H9 (cell line): ENCODE measurements around the gene TRERF1. TPM values are rescaled to one million over a fixed set of nuclear protein-coding genes. Genes with fewer than 3 reads are reported as not detected.

Experiments
- DNase-seq: peaks from one replicate; pipeline ENCODE4 v3.0.0-alpha.2; 2017
- H2AFZ ChIP-seq: one replicate; pipeline ENCODE4 v1.6.1; 2013; ENCODE audit warnings: mild to moderate bottlenecking, low read length, control low read depth, moderate library complexity
- H2AK5ac ChIP-seq: 2 replicates; pipeline ENCODE4 v1.6.1; 2013; ENCODE audit warnings: low read length, control low read depth, mixed read lengths; ENCODE audit not compliant: insufficient read length
- H2BK120ac ChIP-seq: one replicate; pipeline ENCODE4 v1.6.1; 2013; ENCODE audit warnings: low read depth, mild to moderate bottlenecking, low read length, control low read depth, inconsistent platforms; ENCODE audit not compliant: poor library complexity, severe bottlenecking
- H2BK12ac ChIP-seq: 2 replicates; pipeline ENCODE4 v1.6.1; 2013; ENCODE audit warnings: low read length, control low read depth, mixed read lengths, low read depth; ENCODE audit not compliant: insufficient read length
- H2BK15ac ChIP-seq: 2 replicates; pipeline ENCODE4 v1.6.1; 2013; ENCODE audit warnings: low read depth, low read length, control low read depth
- H2BK20ac ChIP-seq: one replicate; pipeline ENCODE4 v1.6.1; 2013; ENCODE audit warnings: low read depth, mild to moderate bottlenecking, low read length, control low read depth, inconsistent platforms; ENCODE audit not compliant: poor library complexity, severe bottlenecking
- H2BK5ac ChIP-seq: 2 replicates; pipeline ENCODE4 v1.6.1; 2013; ENCODE audit warnings: low read length, control low read depth, mixed read lengths; ENCODE audit not compliant: insufficient read length
- H3K14ac ChIP-seq: 2 replicates; pipeline ENCODE4 v1.6.1; 2013; ENCODE audit warnings: low read length, control low read depth; ENCODE audit not compliant: insufficient read depth
- H3K18ac ChIP-seq: 2 replicates; pipeline ENCODE4 v1.6.1; 2013; ENCODE audit warnings: low read depth, mild to moderate bottlenecking, mixed read lengths, low read length, control low read depth; ENCODE audit not compliant: insufficient read length
- H3K23ac ChIP-seq: 2 replicates; pipeline ENCODE4 v1.6.1; 2013; ENCODE audit warnings: low read length, control low read depth, mixed read lengths, low read depth; ENCODE audit not compliant: insufficient read length
- H3K23me2 ChIP-seq: 2 replicates; pipeline ENCODE4 v1.6.1; 2013; ENCODE audit warnings: low read depth, mild to moderate bottlenecking, mixed read lengths, low read length, control low read depth; ENCODE audit not compliant: insufficient read length, poor library complexity, severe bottlenecking
- H3K27ac ChIP-seq: 2 replicates; pipeline ENCODE4 v1.5.1; 2013; ENCODE audit warnings: low read length, control low read depth, mixed read lengths, low read depth; ENCODE audit not compliant: insufficient read length
- H3K27me3 ChIP-seq: 2 replicates; pipeline ENCODE4 v1.6.1; 2013; ENCODE audit warnings: low read length, control low read depth, inconsistent platforms; ENCODE audit not compliant: insufficient read depth
- H3K4ac ChIP-seq: 2 replicates; pipeline ENCODE4 v1.6.1; 2013; ENCODE audit warnings: low read depth, mild to moderate bottlenecking, control low read depth, inconsistent platforms, low read length, moderate library complexity
- H3K4me1 ChIP-seq: 2 replicates; pipeline ENCODE4 v1.6.1; 2013; ENCODE audit warnings: low read length, control low read depth, inconsistent platforms; ENCODE audit not compliant: insufficient read depth
- H3K4me2 ChIP-seq: 2 replicates; pipeline ENCODE4 v1.6.1; 2013; ENCODE audit warnings: low read length, control low read depth, mixed read lengths; ENCODE audit not compliant: insufficient read length, insufficient read depth
- H3K56ac ChIP-seq: 2 replicates; pipeline ENCODE4 v1.6.1; 2013; ENCODE audit warnings: low read depth, mild to moderate bottlenecking, mixed read lengths, low read length, control low read depth; ENCODE audit not compliant: insufficient read length
- H3K79me1 ChIP-seq: 2 replicates; pipeline ENCODE4 v1.6.1; 2013; ENCODE audit warnings: low read depth, mild to moderate bottlenecking, moderate library complexity, low read length, control low read depth, inconsistent platforms; ENCODE audit not compliant: insufficient read depth, poor library complexity, severe bottlenecking
- H3K79me2 ChIP-seq: 2 replicates; pipeline ENCODE4 v1.6.1; 2013; ENCODE audit warnings: low read length, control low read depth, inconsistent platforms; ENCODE audit not compliant: insufficient read depth
- H3K9ac ChIP-seq: 2 replicates; pipeline ENCODE4 v1.6.1; 2013; ENCODE audit warnings: low read length, control low read depth, mixed read lengths; ENCODE audit not compliant: insufficient read length; ENCODE audit errors: extremely low read depth
- H3K9me3 ChIP-seq: one replicate; pipeline ENCODE4 v1.6.1; 2013; ENCODE audit warnings: low read depth, low read length, inconsistent platforms; ENCODE audit not compliant: control insufficient read depth
- H3T11ph ChIP-seq: one replicate; pipeline ENCODE4 v1.6.1; 2013; ENCODE audit warnings: mild to moderate bottlenecking, low read length, control low read depth, inconsistent platforms
- H4K20me1 ChIP-seq: one replicate; pipeline ENCODE4 v1.6.1; 2013; ENCODE audit not compliant: control insufficient read depth, insufficient read length, insufficient read depth
- H4K5ac ChIP-seq: 2 replicates; pipeline ENCODE4 v1.6.1; 2013; ENCODE audit warnings: low read depth, mild to moderate bottlenecking, mixed read lengths, low read length, control low read depth; ENCODE audit not compliant: insufficient read length
- H4K8ac ChIP-seq: replicated peaks from 2 replicates; pipeline ENCODE4 v1.6.1; 2013; ENCODE audit warnings: low read length, control low read depth, mixed read lengths, low read depth; ENCODE audit not compliant: insufficient read length
- H4K91ac ChIP-seq: 2 replicates; pipeline ENCODE4 v1.6.1; 2013; ENCODE audit warnings: low read depth, mild to moderate bottlenecking, moderate library complexity, mixed read lengths, low read length, control low read depth; ENCODE audit not compliant: insufficient read length
- H3K27ac Mint-ChIP-seq, 3 experiments: 2 replicates in 2 of 3; 3 replicates in 1 of 3; pipeline ENCODE4 v1.8.0; 2020 to 2021; ENCODE audit warnings: mixed read lengths in 3 of 3, mild to moderate bottlenecking in 1 of 3, moderate library complexity in 1 of 3
- H3K27me3 Mint-ChIP-seq: 2 replicates; pipeline ENCODE4 v1.8.0; 2021; ENCODE audit warnings: low read depth, mild to moderate bottlenecking, moderate library complexity, mixed read lengths
- H3K36me3 Mint-ChIP-seq, 3 experiments: 2 replicates in 2 of 3; 3 replicates in 1 of 3; pipeline ENCODE4 v1.8.0; 2020 to 2021; ENCODE audit warnings: low read depth in 3 of 3, mixed read lengths in 3 of 3; ENCODE audit not compliant: insufficient read depth in 1 of 3
- H3K4me1 Mint-ChIP-seq, 2 experiments: 2 replicates each; pipeline ENCODE4 v1.8.0; 2020; ENCODE audit warnings: mixed read lengths in 2 of 2
- H3K4me3 Mint-ChIP-seq, 2 experiments: 2 replicates in 1 of 2; 3 replicates in 1 of 2; pipeline ENCODE4 v1.8.0; 2020 to 2021; ENCODE audit warnings: mild to moderate bottlenecking in 2 of 2, mixed read lengths in 2 of 2, moderate library complexity in 1 of 2
- H3K9me3 Mint-ChIP-seq, 2 experiments: 2 replicates in 1 of 2; 3 replicates in 1 of 2; pipeline ENCODE4 v1.8.0; 2020; ENCODE audit warnings: mild to moderate bottlenecking in 2 of 2, mixed read lengths in 2 of 2, moderate library complexity in 1 of 2
- WGBS: extraction: QIAGEN DNeasy Blood & Tissue Kit; methylation state at CpG from one replicate; pipeline ENCODE4 v1.1.7; 2013; ENCODE audit warnings: missing lambda C conversion rate, low lambda C conversion rate, mixed read lengths; ENCODE audit not compliant: insufficient read length; ENCODE audit errors: extremely low coverage; 5-methylcytosine and 5-hydroxymethylcytosine counted together
- total RNA-seq: library from RNA; stranded (reverse); gene quantifications from 2 replicates; pipeline ENCODE4 v1.2.1, GENCODE V29; 2021
- TF ChIP-seq, protein P1 (sequence below): fragments of 200-600 bp; sonication (generic); conservative IDR thresholded peaks from 3 replicates; pipeline ENCODE4 v1.8.0; 2021; ENCODE audit warnings: antibody characterized with exemption, mild to moderate bottlenecking

Gene TRERF1
- total RNA-seq, 1 experiment from 2014 or later: 19.7 TPM

DNA sequence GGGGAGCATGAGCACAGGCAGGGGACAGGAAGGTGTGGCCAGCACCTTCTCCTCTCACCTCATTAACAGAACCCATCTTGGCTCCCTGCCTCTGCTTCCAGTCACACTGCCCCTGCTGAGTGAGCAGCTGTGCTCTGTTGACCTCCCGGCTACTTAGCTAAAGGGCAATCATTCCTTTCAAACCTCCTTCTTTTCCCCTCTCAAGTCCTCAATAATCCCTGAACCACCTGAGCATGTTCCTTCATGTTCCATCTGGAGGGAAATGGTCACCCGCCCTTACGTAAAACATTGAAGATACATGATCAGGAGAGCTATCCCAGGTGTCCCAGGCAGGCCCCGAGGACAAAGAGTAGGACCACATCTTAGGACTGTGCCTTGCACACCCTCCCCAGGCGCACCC lies 212.4 kb downstream of the TRERF1 start:
- H2AK5ac ChIP-seq: no peak overlapping the region
- H2BK12ac ChIP-seq: no peak overlapping the region
- WGBS: no CpG with 5 or more reads among the region's 5 CpGs
- H4K8ac ChIP-seq: no peak overlapping the region
- Mint-ChIP-seq H3K27me3 (no peaks in the 10 kb centered on the region; the same call in 1 of the 2 replicates), H3K9me3 (no peaks in the 10 kb centered on the region), H3K4me3 (no peak overlapping the region; a peak in 1 of 5 replicates), H3K36me3 (peaks cover 31 to 65% (median 50%) of the 10 kb centered on the region in 3 experiments; a peak in 6 of 7 replicates), H3K4me1 (peaks cover 37 to 40% of the 10 kb centered on the region in 2 experiments), H3K27ac (peak overlapping the region; percentile 11 to 97 (median 81); a peak in 5 of 7 replicates)
- TF ChIP-seq, protein P1, sequence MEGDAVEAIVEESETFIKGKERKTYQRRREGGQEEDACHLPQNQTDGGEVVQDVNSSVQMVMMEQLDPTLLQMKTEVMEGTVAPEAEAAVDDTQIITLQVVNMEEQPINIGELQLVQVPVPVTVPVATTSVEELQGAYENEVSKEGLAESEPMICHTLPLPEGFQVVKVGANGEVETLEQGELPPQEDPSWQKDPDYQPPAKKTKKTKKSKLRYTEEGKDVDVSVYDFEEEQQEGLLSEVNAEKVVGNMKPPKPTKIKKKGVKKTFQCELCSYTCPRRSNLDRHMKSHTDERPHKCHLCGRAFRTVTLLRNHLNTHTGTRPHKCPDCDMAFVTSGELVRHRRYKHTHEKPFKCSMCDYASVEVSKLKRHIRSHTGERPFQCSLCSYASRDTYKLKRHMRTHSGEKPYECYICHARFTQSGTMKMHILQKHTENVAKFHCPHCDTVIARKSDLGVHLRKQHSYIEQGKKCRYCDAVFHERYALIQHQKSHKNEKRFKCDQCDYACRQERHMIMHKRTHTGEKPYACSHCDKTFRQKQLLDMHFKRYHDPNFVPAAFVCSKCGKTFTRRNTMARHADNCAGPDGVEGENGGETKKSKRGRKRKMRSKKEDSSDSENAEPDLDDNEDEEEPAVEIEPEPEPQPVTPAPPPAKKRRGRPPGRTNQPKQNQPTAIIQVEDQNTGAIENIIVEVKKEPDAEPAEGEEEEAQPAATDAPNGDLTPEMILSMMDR: no peak
- H2BK5ac ChIP-seq: no peak overlapping the region
- H3K9ac ChIP-seq: no peak overlapping the region
- H3K27me3 ChIP-seq: no peaks in the 10 kb centered on the region
- H3K79me1 ChIP-seq: no peaks in the 10 kb centered on the region
- H2BK20ac ChIP-seq: no peak overlapping the region
- H3K27ac ChIP-seq: no peak overlapping the region
- no peaks in the 10 kb centered on the region for H3K79me2 ChIP-seq
- H4K5ac ChIP-seq: no peak overlapping the region
- no peaks in the 10 kb centered on the region; the same call in 1 of the 2 replicates for H3K4me1 ChIP-seq
- no peak for DNase-seq
- H3K4ac ChIP-seq: no peak overlapping the region
- H2BK120ac ChIP-seq: no peak overlapping the region
- no peak overlapping the region for H4K91ac ChIP-seq
- H3K4me2 ChIP-seq: no peak overlapping the region
- H2AFZ ChIP-seq: no peak overlapping the region
- H3K18ac ChIP-seq: no peak overlapping the region
- H3K23me2 ChIP-seq: no peaks in the 10 kb centered on the region
- no peaks in the 10 kb centered on the region for H3K9me3 ChIP-seq
- H3K14ac ChIP-seq: no peak overlapping the region
- no peak overlapping the region for H3K23ac ChIP-seq
- H4K20me1 ChIP-seq: no peaks in the 10 kb centered on the region
- no peak overlapping the region for H3T11ph ChIP-seq
- no peak overlapping the region for H2BK15ac ChIP-seq
- no peak overlapping the region for H3K56ac ChIP-seq
